Fibroblast of mammary gland (primary cell): ENCODE data around the gene PRKCQ.

ENCODE experiments used
- DNase-seq: peaks from one replicate; pipeline ENCODE4 v3.0.0-alpha.2; 2010; ENCODE audit warnings: low read depth
- H3K4me3 ChIP-seq: 2 replicates; pipeline ENCODE4 v1.5.1; 2011; ENCODE audit warnings: low read depth, mild to moderate bottlenecking, low read length, moderate library complexity; ENCODE audit not compliant: control insufficient read depth
- CTCF ChIP-seq: conservative IDR thresholded peaks from 2 replicates; pipeline ENCODE4 v1.5.1; 2011; ENCODE audit warnings: low read depth, low read length, inconsistent platforms; ENCODE audit not compliant: control insufficient read depth, insufficient read depth

The PRKCQ gene

GRCh38 chr10:6607182-6607581, 27.1 kb upstream of the PRKCQ start:
- no peak overlapping the region for H3K4me3 ChIP-seq
- no peak for TF ChIP-seq CTCF
- DNase-seq, result no peak

GRCh38 chr10:6603142-6604125, 23.4 kb upstream of the PRKCQ start:
- no peak for TF ChIP-seq CTCF
- no peak for DNase-seq

GRCh38 chr10:6602700-6603084, 22.6 kb upstream of the PRKCQ start:
- no peak overlapping the region for H3K4me3 ChIP-seq
- no peak for DNase-seq
- no peak for TF ChIP-seq CTCF

More at GRCh38 chr10:6603142-6604125, 23.4 kb upstream of the PRKCQ start:
- no peak overlapping the region for H3K4me3 ChIP-seq

DNA sequence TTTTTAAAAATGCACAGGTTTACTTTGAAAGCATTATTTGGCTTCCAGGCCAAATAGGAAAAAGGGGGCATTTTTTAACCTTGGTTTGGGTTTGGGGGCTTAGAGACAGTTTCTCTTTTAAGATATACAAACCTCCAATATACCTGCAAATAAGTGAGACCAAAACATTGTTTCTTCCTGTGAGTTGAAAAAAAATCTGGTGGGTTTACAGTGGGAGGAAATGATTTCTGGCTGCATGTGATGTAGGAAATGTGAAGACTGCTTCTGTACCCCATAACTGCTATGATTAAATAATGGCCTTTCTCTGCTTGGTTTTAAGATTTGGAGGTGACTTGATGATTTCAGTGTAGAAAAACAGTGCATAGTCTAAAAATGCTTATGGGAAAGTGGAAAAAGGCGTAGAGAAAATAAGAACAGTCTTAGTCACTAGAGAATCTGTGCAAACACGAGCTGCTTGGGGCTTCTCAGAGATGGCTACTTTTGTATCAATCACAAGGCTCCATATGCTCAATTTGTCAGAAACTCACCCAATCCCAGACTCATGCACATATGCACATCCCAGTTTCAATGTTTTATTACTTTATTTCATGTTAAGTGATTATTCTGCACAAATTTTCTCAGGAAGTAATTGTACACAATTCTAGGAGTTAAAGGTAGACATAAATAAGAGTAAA, 22.1 kb upstream of the PRKCQ start:
- DNase-seq, result no peak
- TF ChIP-seq CTCF, result no peak
- no peak overlapping the region for H3K4me3 ChIP-seq

- DNase-seq, result no peak
- H3K4me3 ChIP-seq, result no peak overlapping the region
- no peak for TF ChIP-seq CTCF
Observed at GRCh38 chr10:6601246-6601805, 21.2 kb upstream of the PRKCQ start.

DNA sequence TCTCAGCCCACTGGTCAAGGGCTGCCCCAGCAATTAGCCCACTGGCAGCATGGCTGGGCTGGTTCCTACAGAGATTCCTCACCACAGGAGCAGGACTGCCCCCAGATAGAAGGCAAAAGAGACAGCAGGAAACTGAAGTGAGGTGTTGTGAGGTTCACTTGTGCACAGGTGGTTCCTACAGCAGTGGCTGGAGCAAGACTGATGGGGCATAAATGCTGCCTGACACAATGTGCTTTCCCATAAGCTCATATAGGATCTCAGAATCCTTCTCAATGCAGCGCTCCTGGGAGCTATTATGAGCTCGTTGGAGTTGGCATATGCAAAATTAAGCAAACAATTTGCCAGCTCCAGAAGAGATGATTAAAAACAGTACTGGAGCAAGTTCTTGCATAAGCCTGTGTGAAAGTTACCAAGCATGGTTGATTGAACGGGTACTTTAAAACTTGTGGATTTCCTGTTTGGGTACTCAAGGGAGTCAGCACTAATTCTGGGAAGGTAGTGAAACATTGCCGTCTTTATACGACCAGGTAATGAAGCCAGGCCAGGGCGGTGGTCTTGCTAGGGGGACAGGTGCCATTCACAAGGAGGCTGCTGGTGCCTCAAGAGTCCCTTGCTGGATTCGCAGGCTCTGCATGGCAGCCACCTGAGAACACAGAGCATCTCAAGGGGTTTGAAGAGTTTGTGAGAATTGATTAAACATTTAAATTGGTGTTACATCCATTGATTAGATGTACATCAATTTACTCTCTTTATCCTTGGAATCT, 20.3 kb upstream of the PRKCQ start:
- H3K4me3 ChIP-seq, result no peak overlapping the region
- TF ChIP-seq CTCF, result no peak
- no peak for DNase-seq
